Measurements from ENCODE around the gene CMBL. TPM values are rescaled to one million over a fixed set of nuclear protein-coding genes. Genes with fewer than 3 reads are reported as not detected.
A peak's percentile ranks its signal among the peaks of the same experiment; 100 is the strongest.

The CMBL gene
- total RNA-seq, 1 donor from 2014 or later = 0.35 TPM

GRCh38 chr5:10308844-10309243 is 1.1 kb upstream of the CMBL start:
- H3K27ac Mint-ChIP-seq = no peak overlapping the region
- no peak for DNase-seq
- H3K27me3 Mint-ChIP-seq = peaks cover 41% of the 10 kb centered on the region
- peaks cover 9% of the 10 kb centered on the region for H3K4me1 Mint-ChIP-seq
- no peaks in the 10 kb centered on the region for H3K9me3 Mint-ChIP-seq
- intact Hi-C loops (cut with micrococcal nuclease) = no loop called here
- H3K36me3 Mint-ChIP-seq (ENCODE audit: low read depth) = no peaks in the 10 kb centered on the region
- H3K4me3 Mint-ChIP-seq = no peak overlapping the region

GRCh38 chr5:10306806-10307205 is 896 bp downstream of the CMBL start:
- Mint-ChIP-seq H3K36me3 (ENCODE audit: low read depth) (no peaks in the 10 kb centered on the region), H3K4me1 (peaks cover 9% of the 10 kb centered on the region), H3K27me3 (peaks cover 39% of the 10 kb centered on the region), H3K4me3 (peak overlapping the region; percentile 83), H3K9me3 (no peaks in the 10 kb centered on the region), H3K27ac (no peak overlapping the region)
- intact Hi-C loops (cut with micrococcal nuclease) = no loop called here
- no peak for DNase-seq

- Mint-ChIP-seq H3K36me3 (ENCODE audit: low read depth) (no peaks in the 10 kb centered on the region), H3K27me3 (peaks cover 39% of the 10 kb centered on the region), H3K27ac (no peak overlapping the region), H3K9me3 (no peaks in the 10 kb centered on the region), H3K4me3 (peak overlapping the region; percentile 9), H3K4me1 (peaks cover 9% of the 10 kb centered on the region)
- intact Hi-C loops (cut with micrococcal nuclease) = no loop called here
- DNase-seq = no peak
Measured at GRCh38 chr5:10306114-10306513, 1.6 kb downstream of the CMBL start.

GRCh38 chr5:10304932-10305331 is 2.8 kb downstream of the CMBL start:
- Mint-ChIP-seq H3K27me3 (peaks cover 40% of the 10 kb centered on the region), H3K27ac (no peak overlapping the region), H3K4me3 (no peak overlapping the region), H3K9me3 (no peaks in the 10 kb centered on the region), H3K36me3 (ENCODE audit: low read depth) (no peaks in the 10 kb centered on the region), H3K4me1 (peaks cover 9% of the 10 kb centered on the region)
- no peak for DNase-seq
- intact Hi-C loops (cut with micrococcal nuclease) = no loop called here

GRCh38 chr5:10303699-10304170 is 4.0 kb downstream of the CMBL start:
- Mint-ChIP-seq H3K36me3 (ENCODE audit: low read depth) (no peaks in the 10 kb centered on the region), H3K4me1 (peaks cover 9% of the 10 kb centered on the region), H3K27ac (no peak overlapping the region), H3K27me3 (peaks cover 36% of the 10 kb centered on the region), H3K9me3 (no peaks in the 10 kb centered on the region), H3K4me3 (no peak overlapping the region)
- no peak for DNase-seq
- intact Hi-C loops (cut with micrococcal nuclease) = no loop called here

GRCh38 chr5:10303201-10303600 is 4.5 kb downstream of the CMBL start:
- intact Hi-C loops (cut with micrococcal nuclease) = no loop called here
- Mint-ChIP-seq H3K36me3 (ENCODE audit: low read depth) (no peaks in the 10 kb centered on the region), H3K4me3 (no peak overlapping the region), H3K9me3 (no peaks in the 10 kb centered on the region), H3K27me3 (peaks cover 32% of the 10 kb centered on the region), H3K4me1 (peaks cover 9% of the 10 kb centered on the region), H3K27ac (no peak overlapping the region)
- no peak for DNase-seq

GRCh38 chr5:10301842-10302610 is 5.7 kb downstream of the CMBL start:
- Mint-ChIP-seq H3K4me1 (peaks cover 3% of the 10 kb centered on the region), H3K36me3 (ENCODE audit: low read depth) (no peaks in the 10 kb centered on the region), H3K27ac (no peak overlapping the region), H3K4me3 (no peak overlapping the region), H3K9me3 (no peaks in the 10 kb centered on the region), H3K27me3 (peaks cover 31% of the 10 kb centered on the region)
- intact Hi-C loops (cut with micrococcal nuclease) = no loop called here
- DNase-seq = no peak

GRCh38 chr5:10301266-10301665 is 6.4 kb downstream of the CMBL start:
- Mint-ChIP-seq H3K36me3 (ENCODE audit: low read depth) (no peaks in the 10 kb centered on the region), H3K9me3 (no peaks in the 10 kb centered on the region), H3K27me3 (peaks cover 26% of the 10 kb centered on the region), H3K27ac (no peak overlapping the region), H3K4me3 (no peak overlapping the region), H3K4me1 (peaks cover 2% of the 10 kb centered on the region)
- intact Hi-C loops (cut with micrococcal nuclease) = no loop called here
- no peak for DNase-seq

- Mint-ChIP-seq H3K9me3 (no peaks in the 10 kb centered on the region), H3K27me3 (peaks cover 18% of the 10 kb centered on the region), H3K4me1 (no peaks in the 10 kb centered on the region), H3K27ac (no peak overlapping the region), H3K4me3 (no peak overlapping the region), H3K36me3 (ENCODE audit: low read depth) (no peaks in the 10 kb centered on the region)
- intact Hi-C loops (cut with micrococcal nuclease) = no loop called here
- no peak for DNase-seq
Measured at GRCh38 chr5:10300246-10300645, 7.5 kb downstream of the CMBL start.

- no peak overlapping the region for H3K4me3 Mint-ChIP-seq
- H3K4me1 Mint-ChIP-seq = no peaks in the 10 kb centered on the region
- no peak for DNase-seq
- no peak overlapping the region for H3K27ac Mint-ChIP-seq
- no peaks in the 10 kb centered on the region for H3K36me3 Mint-ChIP-seq (ENCODE audit: low read depth)
- intact Hi-C loops (cut with micrococcal nuclease) = no loop called here
- peaks cover 17% of the 10 kb centered on the region for H3K27me3 Mint-ChIP-seq
- no peaks in the 10 kb centered on the region for H3K9me3 Mint-ChIP-seq
Measured at GRCh38 chr5:10297646-10298204, 10.0 kb downstream of the CMBL start.

GRCh38 chr5:10295619-10296326 is 11.9 kb downstream of the CMBL start:
- peaks cover 17% of the 10 kb centered on the region for H3K27me3 Mint-ChIP-seq
- H3K4me1 Mint-ChIP-seq = no peaks in the 10 kb centered on the region
- H3K36me3 Mint-ChIP-seq (ENCODE audit: low read depth) = no peaks in the 10 kb centered on the region
- no peaks in the 10 kb centered on the region for H3K9me3 Mint-ChIP-seq
- H3K27ac Mint-ChIP-seq = no peak overlapping the region
- no peak overlapping the region for H3K4me3 Mint-ChIP-seq
- intact Hi-C loops (cut with micrococcal nuclease) = no loop called here
- DNase-seq = no peak

- Mint-ChIP-seq H3K9me3 (no peaks in the 10 kb centered on the region), H3K4me1 (no peaks in the 10 kb centered on the region), H3K36me3 (ENCODE audit: low read depth) (no peaks in the 10 kb centered on the region), H3K4me3 (no peak overlapping the region), H3K27me3 (peaks cover 15% of the 10 kb centered on the region), H3K27ac (no peak overlapping the region)
- intact Hi-C loops (cut with micrococcal nuclease) = no loop called here
- no peak for DNase-seq
Measured at GRCh38 chr5:10293907-10294662, 13.6 kb downstream of the CMBL start.

- intact Hi-C loops (cut with micrococcal nuclease) = no loop called here
- peaks cover 7% of the 10 kb centered on the region for H3K27me3 Mint-ChIP-seq
- no peak overlapping the region for H3K4me3 Mint-ChIP-seq
- no peaks in the 10 kb centered on the region for H3K9me3 Mint-ChIP-seq
- no peak overlapping the region for H3K27ac Mint-ChIP-seq
- no peak for DNase-seq
- no peaks in the 10 kb centered on the region for H3K4me1 Mint-ChIP-seq
- no peaks in the 10 kb centered on the region for H3K36me3 Mint-ChIP-seq (ENCODE audit: low read depth)
Measured at GRCh38 chr5:10291692-10292339, 15.9 kb downstream of the CMBL start.
